MCF 10A (cell line): ENCODE results near the gene MAGEL2. TPM values are rescaled to one million over a fixed set of nuclear protein-coding genes. Genes with fewer than 3 reads are reported as not detected.
A peak's percentile ranks its signal among the peaks of the same experiment; 100 is the strongest.

ENCODE experiments used
- BruUV-seq: library from RNA; stranded (reverse); fragments of 400-500 nt; replicated peaks from 2 replicates; lab custom pipeline; 2021; lab: Mats Ljungman, UMichigan
- CTCF ChIA-PET: fragments of 300-600 bp; sonication (Branson Sonifier 250); formaldehyde crosslinking; extraction: SDS; loops from one replicate; lab custom pipeline; 2021; ENCODE audit warnings: antibody characterized with exemption, inconsistent platforms; lab: Yijun Ruan, JAX
- POLR2A ChIA-PET: fragments of 300-600, 350-650 bp; sonication (Branson Sonifier 250); formaldehyde crosslinking; extraction: SDS; loops from one replicate; lab custom pipeline; 2020; ENCODE audit warnings: antibody characterized with exemption, inconsistent platforms; lab: Yijun Ruan, JAX
- DNase-seq: peaks from one replicate; pipeline ENCODE4 v3.0.0-alpha.2; 2018; ENCODE audit not compliant: unreplicated experiment
- H3K27ac Mint-ChIP-seq: one replicate; pipeline ENCODE4 v1.8.0; 2022; ENCODE audit warnings: mild to moderate bottlenecking, low read depth, mixed read lengths; ENCODE audit not compliant: unreplicated experiment
- H3K27me3 Mint-ChIP-seq: one replicate; pipeline ENCODE4 v1.8.0; 2022; ENCODE audit warnings: mixed read lengths; ENCODE audit not compliant: insufficient read depth, unreplicated experiment
- H3K36me3 Mint-ChIP-seq: one replicate; pipeline ENCODE4 v1.8.0; 2022; ENCODE audit warnings: mild to moderate bottlenecking, moderate library complexity, mixed read lengths; ENCODE audit not compliant: insufficient read depth, unreplicated experiment
- H3K4me1 Mint-ChIP-seq: one replicate; pipeline ENCODE4 v1.8.0; 2022; ENCODE audit warnings: mixed read lengths; ENCODE audit not compliant: insufficient read depth, unreplicated experiment
- H3K4me3 Mint-ChIP-seq: one replicate; pipeline ENCODE4 v1.8.0; 2022; ENCODE audit warnings: mild to moderate bottlenecking, moderate library complexity, mixed read lengths; ENCODE audit not compliant: unreplicated experiment
- H3K9me3 Mint-ChIP-seq: one replicate; pipeline ENCODE4 v1.8.0; 2022; ENCODE audit warnings: mixed read lengths; ENCODE audit not compliant: unreplicated experiment
- intact Hi-C: fragments of 100-400 bp; cut with micrococcal nuclease; formaldehyde crosslinking; loops from 2 replicates; pipeline ENCODE4 v1.14.1; 2022
- total RNA-seq: library from RNA; stranded (reverse); gene quantifications from 2 replicates; pipeline ENCODE4 v1.2.3, GENCODE V29; 2022
- TF ChIP-seq, protein P1 (sequence below): fragments of 200-600 bp; IDR thresholded peaks from one replicate; pipeline ENCODE4 v1.8.0; 2022; ENCODE audit warnings: antibody characterized with exemption, mild to moderate bottlenecking; ENCODE audit not compliant: unreplicated experiment

Gene MAGEL2
- total RNA-seq, 1 experiment from 2014 or later: not detected

- BruUV-seq: no TSS peak
- H3K4me3 Mint-ChIP-seq: no peak overlapping the region
- H3K36me3 Mint-ChIP-seq: peaks cover 7% of the 10 kb centered on the region
- TF ChIP-seq, protein P1, sequence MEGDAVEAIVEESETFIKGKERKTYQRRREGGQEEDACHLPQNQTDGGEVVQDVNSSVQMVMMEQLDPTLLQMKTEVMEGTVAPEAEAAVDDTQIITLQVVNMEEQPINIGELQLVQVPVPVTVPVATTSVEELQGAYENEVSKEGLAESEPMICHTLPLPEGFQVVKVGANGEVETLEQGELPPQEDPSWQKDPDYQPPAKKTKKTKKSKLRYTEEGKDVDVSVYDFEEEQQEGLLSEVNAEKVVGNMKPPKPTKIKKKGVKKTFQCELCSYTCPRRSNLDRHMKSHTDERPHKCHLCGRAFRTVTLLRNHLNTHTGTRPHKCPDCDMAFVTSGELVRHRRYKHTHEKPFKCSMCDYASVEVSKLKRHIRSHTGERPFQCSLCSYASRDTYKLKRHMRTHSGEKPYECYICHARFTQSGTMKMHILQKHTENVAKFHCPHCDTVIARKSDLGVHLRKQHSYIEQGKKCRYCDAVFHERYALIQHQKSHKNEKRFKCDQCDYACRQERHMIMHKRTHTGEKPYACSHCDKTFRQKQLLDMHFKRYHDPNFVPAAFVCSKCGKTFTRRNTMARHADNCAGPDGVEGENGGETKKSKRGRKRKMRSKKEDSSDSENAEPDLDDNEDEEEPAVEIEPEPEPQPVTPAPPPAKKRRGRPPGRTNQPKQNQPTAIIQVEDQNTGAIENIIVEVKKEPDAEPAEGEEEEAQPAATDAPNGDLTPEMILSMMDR: no peak
- intact Hi-C loops: no loop called here
- H3K9me3 Mint-ChIP-seq: no peaks in the 10 kb centered on the region
- DNase-seq: no peak
- no peak overlapping the region for H3K27ac Mint-ChIP-seq
- ChIA-PET CTCF (interaction anchor here (0.5 to 0.7 kb wide), 2 partner anchors 27 to 160 kb away, joined by 3 read pairs; no protein-coding TSS in a partner anchor), POLR2A (no interaction called here)
- H3K27me3 Mint-ChIP-seq: no peaks in the 10 kb centered on the region
- H3K4me1 Mint-ChIP-seq: no peaks in the 10 kb centered on the region
These were observed 23.3 kb upstream of the MAGEL2 start for GRCh38 chr15:23670970-23671369.

GRCh38 chr15:23663232-23663631, 15.6 kb upstream of the MAGEL2 start:
- BruUV-seq: no TSS peak
- intact Hi-C loops: no loop called here
- no peaks in the 10 kb centered on the region for H3K9me3 Mint-ChIP-seq

DNA sequence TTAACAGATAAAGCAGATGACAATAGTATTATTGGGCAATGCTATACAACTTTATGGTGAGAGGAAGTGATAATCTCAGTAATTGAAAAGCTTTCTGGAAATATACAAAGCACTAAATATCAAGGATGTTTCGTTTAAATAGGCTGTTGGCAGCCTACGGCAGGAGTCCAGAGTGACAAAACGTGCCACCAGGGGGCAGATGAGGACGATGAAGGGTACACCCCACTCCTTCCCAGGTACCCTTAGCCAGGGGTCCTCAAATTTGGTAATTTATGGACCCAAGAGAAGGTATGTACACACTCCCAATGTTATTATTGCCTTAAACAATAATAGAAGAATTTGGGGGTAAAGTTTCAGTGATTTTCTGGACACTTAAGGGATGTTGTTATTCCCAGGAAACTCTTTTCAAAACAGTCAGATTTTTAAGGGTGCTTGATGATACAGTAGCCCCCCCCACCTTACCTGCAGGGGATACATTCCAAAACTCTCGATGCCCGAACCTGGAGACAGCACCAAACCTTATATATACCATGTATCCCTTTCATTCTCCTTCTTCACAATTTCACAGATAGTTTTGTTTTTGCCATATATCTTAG, 1.4 kb upstream of the MAGEL2 start:
- BruUV-seq: no TSS peak

More at GRCh38 chr15:23663232-23663631, 15.6 kb upstream of the MAGEL2 start:
- ChIA-PET POLR2A (no interaction called here), CTCF (interaction anchor here (0.7 to 1.3 kb wide), 2 partner anchors 33 to 187 kb away, joined by 3 to 5 read pairs; no protein-coding TSS in a partner anchor)
- Mint-ChIP-seq H3K36me3 (peaks cover 7% of the 10 kb centered on the region), H3K4me1 (no peaks in the 10 kb centered on the region), H3K27ac (no peak overlapping the region), H3K4me3 (no peak overlapping the region), H3K27me3 (no peaks in the 10 kb centered on the region)
- TF ChIP-seq, protein P1: no peak
- no peak for DNase-seq

GRCh38 chr15:23647001-23647295, 719 bp downstream of the MAGEL2 start:
- intact Hi-C loops: no loop called here
- Mint-ChIP-seq H3K9me3 (no peaks in the 10 kb centered on the region), H3K27me3 (no peaks in the 10 kb centered on the region), H3K4me3 (no peak overlapping the region), H3K36me3 (no peaks in the 10 kb centered on the region), H3K4me1 (no peaks in the 10 kb centered on the region), H3K27ac (no peak overlapping the region)
- TF ChIP-seq, protein P1: no peak
- BruUV-seq: no TSS peak
- no peak for DNase-seq
- ChIA-PET CTCF (interaction anchor here (0.6 to 0.9 kb wide), 3 partner anchors 28 to 1436 kb away, joined by 4 to 5 read pairs (median 4); no protein-coding TSS in a partner anchor), POLR2A (no interaction called here)

More for the DNA sequence above, 1.4 kb upstream of the MAGEL2 start:
- H3K4me3 Mint-ChIP-seq: no peak overlapping the region
- H3K27me3 Mint-ChIP-seq: no peaks in the 10 kb centered on the region
- DNase-seq: no peak
- no peaks in the 10 kb centered on the region for H3K4me1 Mint-ChIP-seq
- intact Hi-C loops: loop anchor here (2.0 kb wide), 1 partner anchor 218 kb away; no protein-coding TSS in a partner anchor
- H3K27ac Mint-ChIP-seq: no peak overlapping the region
- POLR2A ChIA-PET: interaction anchor here (0.6 kb wide), 1 partner anchor 1309 kb away, joined by 4 read pairs; no protein-coding TSS in a partner anchor
- H3K36me3 Mint-ChIP-seq: peaks cover 4% of the 10 kb centered on the region
- H3K9me3 Mint-ChIP-seq: peaks cover 3% of the 10 kb centered on the region
- CTCF ChIA-PET: interaction anchor here (0.7 to 3.1 kb wide), 14 partner anchors 13 to 1851 kb away, joined by 3 to 37 read pairs (median 4); no protein-coding TSS in a partner anchor
- TF ChIP-seq, protein P1: peak; percentile 24
